Superior temporal gyrus (tissue), 1 donor: ENCODE results near the gene ZBTB2.
"Not testable (repeated sequence)": the region's sequence is repeated elsewhere in the genome, so short reads cannot be mapped to it uniquely, and the experiment has no call there.

Experiments used
- DNase-seq: peaks from one replicate; pipeline ENCODE4 v3.0.0-alpha.2; 2016; ENCODE audit errors: extremely low spot score

The ZBTB2 gene

GRCh38 chr6:151402228-151402627 lies 10.9 kb upstream of the ZBTB2 start:
- DNase-seq: no peak

- no peak for DNase-seq
Measured at GRCh38 chr6:151400473-151400872, 9.1 kb upstream of the ZBTB2 start.

GRCh38 chr6:151399679-151400078 lies 8.3 kb upstream of the ZBTB2 start:
- no peak for DNase-seq

- no peak for DNase-seq
Measured at GRCh38 chr6:151393410-151393809, 2.1 kb upstream of the ZBTB2 start.

- no peak for DNase-seq
Measured at GRCh38 chr6:151392427-151392826, 1.1 kb upstream of the ZBTB2 start.

- DNase-seq: no peak
Measured at GRCh38 chr6:151390851-151391470, 398 bp downstream of the ZBTB2 start.

- DNase-seq: peak; percentile 96
Measured at GRCh38 chr6:151390276-151390850, 996 bp downstream of the ZBTB2 start.

GRCh38 chr6:151389618-151390275 lies 1.6 kb downstream of the ZBTB2 start:
- DNase-seq: peak; percentile 80

- DNase-seq: no peak
Measured at GRCh38 chr6:151388997-151389617, 2.3 kb downstream of the ZBTB2 start.

- DNase-seq: no peak
Measured at GRCh38 chr6:151388236-151388635, 3.1 kb downstream of the ZBTB2 start.

GRCh38 chr6:151387175-151387970 lies 4.0 kb downstream of the ZBTB2 start:
- no peak for DNase-seq

GRCh38 chr6:151385177-151385576 lies 6.2 kb downstream of the ZBTB2 start:
- no peak for DNase-seq

- no peak for DNase-seq
Measured at GRCh38 chr6:151384151-151384550, 7.2 kb downstream of the ZBTB2 start.

- DNase-seq: not testable (repeated sequence)
Measured at GRCh38 chr6:151382631-151383030, 8.7 kb downstream of the ZBTB2 start.

GRCh38 chr6:151381722-151382121 lies 9.6 kb downstream of the ZBTB2 start:
- DNase-seq: no peak

- DNase-seq: no peak
Measured at GRCh38 chr6:151380848-151381205, 10.5 kb downstream of the ZBTB2 start.

GRCh38 chr6:151379933-151380847 lies 11.2 kb downstream of the ZBTB2 start:
- DNase-seq: no peak

- no peak for DNase-seq
Measured at GRCh38 chr6:151377095-151377494, 14.3 kb downstream of the ZBTB2 start.

- no peak for DNase-seq
Measured at GRCh38 chr6:151376440-151376839, 14.9 kb downstream of the ZBTB2 start.

- no peak for DNase-seq
Measured at GRCh38 chr6:151375833-151376232, 15.5 kb downstream of the ZBTB2 start.
